GM19043 (cell line): ENCODE measurements around the gene BTBD9.

Experiments used
- ATAC-seq: cut with Tn5 transposase; IDR thresholded peaks from one replicate; pipeline ENCODE4 v1.9.1; 2021; ENCODE audit warnings: low read depth; ENCODE audit not compliant: unreplicated experiment

BTBD9 gene

DNA sequence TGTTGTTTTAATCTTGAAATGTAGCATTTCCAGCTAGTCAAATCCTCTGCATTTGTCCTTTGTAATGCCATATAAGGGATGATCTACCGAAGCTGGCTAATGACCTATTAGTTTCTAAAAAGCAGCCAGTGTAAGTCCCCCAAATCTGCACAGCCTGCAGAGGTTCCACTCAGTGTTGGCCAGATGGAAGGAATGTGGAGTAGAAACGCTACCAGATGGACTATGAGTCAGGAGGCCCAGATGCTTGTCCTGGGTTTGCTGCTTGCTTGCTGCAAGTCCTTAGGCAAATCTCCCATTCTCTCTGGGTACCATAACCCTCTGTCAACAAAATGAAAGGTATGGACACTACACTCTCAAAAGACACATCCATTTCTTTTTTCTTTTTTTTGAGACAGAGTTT lies 149.8 kb downstream of the BTBD9 start:
- no peak for ATAC-seq

DNA sequence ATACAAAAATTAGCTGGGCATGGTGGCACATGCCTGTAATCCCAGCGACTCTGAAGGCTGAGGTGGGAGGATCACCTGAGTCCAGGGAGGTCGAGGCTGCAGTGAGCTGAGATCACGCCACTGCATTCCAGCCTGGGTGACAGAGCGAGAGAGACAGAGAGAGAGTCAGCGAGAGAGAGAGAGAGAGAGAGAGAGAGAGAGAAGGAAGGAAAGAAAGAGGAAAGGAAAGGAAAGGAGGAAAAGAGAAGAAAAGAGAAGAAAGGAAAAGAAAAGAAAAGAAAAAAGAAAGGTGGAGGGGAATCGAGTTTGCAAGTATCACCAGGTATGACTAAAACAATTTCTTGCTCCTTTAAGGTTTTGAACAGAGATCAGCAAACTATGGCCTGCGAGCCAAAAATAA lies 152.3 kb downstream of the BTBD9 start:
- no peak for ATAC-seq

DNA sequence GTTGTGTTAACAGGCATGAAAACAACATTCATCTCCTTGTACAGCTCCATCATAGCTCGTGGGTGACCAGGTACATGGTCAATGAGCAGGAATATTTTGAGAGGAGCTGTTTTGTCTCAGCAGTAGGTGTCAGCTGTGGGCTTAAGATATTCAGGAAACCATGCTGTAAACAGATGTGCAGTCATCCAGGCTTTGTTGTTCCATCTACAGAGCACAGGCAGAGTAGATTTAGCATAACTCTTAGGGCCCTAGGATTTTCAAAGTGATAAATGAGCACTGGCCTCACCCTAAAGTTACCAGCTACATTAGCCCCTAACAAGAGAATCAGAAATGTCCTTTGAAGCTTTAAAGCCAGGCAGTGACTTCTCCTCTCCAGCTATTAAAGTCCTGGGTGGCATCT lies 154.2 kb downstream of the BTBD9 start:
- no peak for ATAC-seq

DNA sequence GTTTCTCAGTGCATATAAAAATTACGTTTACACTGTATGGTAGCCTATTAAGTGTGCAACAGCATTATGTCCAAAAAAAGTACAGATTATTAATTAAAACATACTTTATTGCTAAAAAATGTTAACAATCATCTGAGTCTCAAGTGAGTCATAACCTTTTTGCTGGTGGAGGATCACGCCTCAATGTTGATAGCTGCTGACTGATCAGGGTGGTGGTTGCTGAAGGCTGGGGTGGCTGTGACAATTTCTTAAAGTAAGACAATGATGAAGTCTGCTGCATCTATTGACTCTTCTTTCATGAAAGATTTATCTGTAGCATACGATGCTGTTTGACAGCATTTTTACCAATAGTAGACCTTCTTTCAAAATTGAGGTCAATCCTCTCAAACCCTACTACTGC lies 155.1 kb downstream of the BTBD9 start:
- no peak for ATAC-seq

- no peak for ATAC-seq
Observed at GRCh38 chr6:38483526-38483925, 156.2 kb downstream of the BTBD9 start.

- ATAC-seq, result no peak
Observed at GRCh38 chr6:38482466-38482865, 157.3 kb downstream of the BTBD9 start.

DNA sequence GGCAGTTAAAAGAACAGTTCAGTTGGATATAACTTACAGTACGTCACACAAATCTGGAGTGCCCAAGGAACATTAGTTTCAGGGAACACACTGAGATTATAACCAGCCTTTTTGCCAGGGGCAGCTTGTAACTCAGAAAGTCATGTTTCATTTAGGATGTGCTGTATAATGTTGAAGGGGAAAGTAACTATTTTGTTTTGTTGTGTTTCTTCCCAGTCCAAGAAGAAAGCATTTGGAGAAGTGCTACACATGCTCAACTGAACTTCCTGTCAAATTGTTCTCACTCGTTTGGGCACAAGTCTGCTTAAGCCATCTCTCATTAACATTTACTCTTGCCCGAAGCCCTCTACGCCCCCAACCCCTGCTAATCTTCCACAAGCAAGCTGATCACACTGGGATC lies 157.9 kb downstream of the BTBD9 start:
- ATAC-seq, result no peak

DNA sequence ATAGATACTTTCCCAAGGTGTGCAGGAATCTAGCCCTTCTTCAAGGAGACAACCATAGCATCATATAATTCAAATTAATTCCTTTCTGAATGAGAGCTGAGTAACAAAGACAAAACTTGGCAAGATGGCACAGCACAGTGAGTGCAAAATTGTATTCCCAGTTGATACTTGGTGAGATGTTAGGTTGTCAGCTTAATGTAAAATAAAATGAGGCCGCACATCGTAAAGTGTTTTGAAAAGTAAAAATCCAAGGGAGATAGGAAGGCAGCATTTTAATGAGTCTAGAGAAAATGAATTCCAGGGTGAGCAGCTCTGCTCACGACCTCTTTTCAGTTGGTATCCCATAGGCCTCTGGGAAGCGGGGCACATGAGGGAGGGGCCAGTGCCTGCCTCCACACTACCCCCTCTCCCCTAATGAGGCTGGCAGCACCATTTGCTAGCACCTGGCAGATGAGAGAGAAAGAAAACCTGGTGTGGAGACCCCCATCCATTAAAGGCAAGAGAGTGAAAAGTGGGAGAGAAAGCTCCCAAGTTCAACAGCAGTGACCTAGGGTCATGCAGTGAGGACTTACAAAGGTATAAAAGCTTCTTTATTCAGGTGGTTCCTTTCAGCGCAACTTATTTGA lies 158.4 kb downstream of the BTBD9 start:
- no peak for ATAC-seq

GRCh38 chr6:38480036-38480435 lies 159.7 kb downstream of the BTBD9 start:
- no peak for ATAC-seq

DNA sequence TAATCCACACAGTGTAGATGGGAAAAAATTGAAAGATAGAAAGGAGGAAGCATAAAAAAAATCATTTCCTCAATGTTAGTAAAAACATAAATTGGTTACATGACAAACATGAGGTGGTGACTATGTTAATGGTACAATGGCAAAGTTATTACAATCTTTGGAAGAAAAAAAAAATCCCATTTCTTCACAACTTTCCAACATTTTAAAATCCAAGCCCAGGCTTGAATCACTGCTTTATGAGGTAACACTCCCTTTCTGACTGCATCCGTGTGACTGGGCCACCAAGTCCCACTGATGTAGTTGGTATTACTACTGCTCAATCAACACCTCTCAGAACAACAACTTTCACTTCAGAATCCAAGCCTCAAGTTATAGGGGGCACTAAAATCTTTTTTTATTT lies 160.4 kb downstream of the BTBD9 start:
- no peak for ATAC-seq

GRCh38 chr6:38477680-38478260 lies 162.0 kb downstream of the BTBD9 start:
- ATAC-seq, result no peak

- ATAC-seq, result no peak
Observed at GRCh38 chr6:38476888-38477287, 162.8 kb downstream of the BTBD9 start.

DNA sequence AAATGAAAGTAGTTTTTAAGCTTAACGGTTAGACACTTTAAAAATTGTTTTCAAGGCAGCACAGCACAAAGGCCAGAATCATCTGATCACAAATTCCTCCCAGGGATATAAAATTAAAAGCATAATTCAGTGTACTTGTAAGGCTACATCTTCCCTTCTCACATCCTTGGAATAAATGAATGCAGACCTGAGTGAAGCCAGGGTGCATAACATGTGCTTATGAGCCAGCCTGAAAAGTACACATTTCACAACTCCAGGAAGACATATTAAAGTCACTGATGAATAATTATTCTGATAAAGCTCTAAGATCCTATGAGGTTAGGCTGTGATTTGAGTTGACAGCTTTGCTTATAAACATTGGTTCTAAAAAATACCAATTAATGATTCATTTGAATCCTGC lies 163.6 kb downstream of the BTBD9 start:
- no peak for ATAC-seq

- no peak for ATAC-seq
Observed at GRCh38 chr6:38470548-38470947, 169.2 kb downstream of the BTBD9 start.

DNA sequence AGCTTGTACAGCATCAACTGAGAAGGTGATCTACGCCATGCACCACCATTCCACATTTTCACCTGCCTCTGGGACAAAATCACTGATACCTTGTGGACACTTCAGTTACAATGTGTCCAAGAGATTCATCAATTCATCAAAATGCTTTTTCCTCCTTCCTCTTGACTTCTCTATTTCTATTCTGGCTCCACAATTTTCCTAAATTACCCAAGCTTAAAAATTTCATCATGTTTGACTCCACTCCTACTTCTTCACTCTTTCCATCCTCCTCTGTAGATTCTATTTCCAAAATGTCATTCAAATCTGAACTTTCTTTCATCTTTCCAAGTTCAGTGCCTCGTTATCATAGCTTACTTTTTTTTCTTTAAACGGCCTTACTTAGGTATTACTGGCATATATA lies 172.2 kb downstream of the BTBD9 start:
- no peak for ATAC-seq

DNA sequence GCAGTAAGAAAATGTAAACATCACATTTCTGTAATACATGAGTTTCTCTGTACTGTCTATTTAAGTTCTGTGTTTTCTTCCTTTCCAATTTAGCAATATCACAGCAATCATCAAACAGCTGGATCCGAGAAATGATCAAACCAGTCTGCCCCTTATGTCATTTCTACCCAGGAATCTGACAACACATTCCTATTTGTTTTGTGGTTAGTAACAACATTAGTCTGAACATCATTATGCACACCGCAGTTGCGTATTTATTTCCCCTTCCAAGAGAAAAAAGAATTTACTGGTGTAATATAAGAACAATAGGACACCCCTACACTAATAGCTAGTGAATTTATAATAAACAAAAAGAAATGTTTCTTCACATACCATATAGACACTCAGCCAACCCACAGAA lies 179.5 kb downstream of the BTBD9 start:
- ATAC-seq, result no peak

DNA sequence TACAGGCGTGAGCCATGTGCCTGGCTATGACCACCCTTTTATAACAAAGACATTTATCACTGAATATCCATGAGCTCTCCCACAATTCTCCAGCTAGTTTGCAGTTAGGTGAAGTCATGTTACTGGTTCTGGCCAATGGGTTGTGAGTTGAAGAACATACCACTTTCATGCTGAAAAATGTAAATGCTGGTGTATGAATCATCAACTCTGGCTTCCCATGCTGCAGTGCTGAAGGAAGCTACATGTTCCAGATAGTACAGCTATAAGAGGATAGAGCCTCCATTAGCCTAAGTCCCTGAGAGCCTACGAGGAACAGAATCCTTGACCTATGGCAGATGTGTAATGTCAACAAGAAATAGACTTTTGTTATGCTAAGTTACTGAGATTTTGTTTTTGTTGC lies 180.4 kb downstream of the BTBD9 start:
- no peak for ATAC-seq

GRCh38 chr6:38453861-38454260 lies 185.9 kb downstream of the BTBD9 start:
- no peak for ATAC-seq

- ATAC-seq, result no peak
Observed at GRCh38 chr6:38452816-38453660, 186.7 kb downstream of the BTBD9 start.

GRCh38 chr6:38450717-38451116 lies 189.0 kb downstream of the BTBD9 start:
- no peak for ATAC-seq

- ATAC-seq, result no peak
Observed at GRCh38 chr6:38445925-38446324, 193.8 kb downstream of the BTBD9 start.

GRCh38 chr6:38445336-38445735 lies 194.4 kb downstream of the BTBD9 start:
- no peak for ATAC-seq
